WTC11 (cell line): ENCODE results near the gene EIF5A. TPM values are rescaled to one million over a fixed set of nuclear protein-coding genes. Genes with fewer than 3 reads are reported as not detected.
A peak's percentile ranks its signal among the peaks of the same experiment; 100 is the strongest.

Experiments
- ATF3 ChIP-seq: sonication (generic); formaldehyde crosslinking; conservative IDR thresholded peaks from 2 replicates; pipeline ENCODE4 v1.8.1; 2022; ENCODE audit warnings: mild to moderate bottlenecking, missing genetic modification reagents
- ATF6 ChIP-seq: sonication (generic); formaldehyde crosslinking; IDR thresholded peaks from 2 replicates; pipeline ENCODE4 v1.8.1; 2023; ENCODE audit warnings: mild to moderate bottlenecking, missing genetic modification reagents
- ERG ChIP-seq: fragments of 250-450 bp; sonication (Bioruptor Pico); IDR thresholded peaks from 2 replicates; pipeline ENCODE4 v1.8.0; 2021; ENCODE audit warnings: mild to moderate bottlenecking
- ESRRA ChIP-seq: sonication (generic); formaldehyde crosslinking; IDR thresholded peaks from 2 replicates; pipeline ENCODE4 v1.8.1; 2022; ENCODE audit warnings: mild to moderate bottlenecking, missing genetic modification reagents, borderline replicate concordance
- FOXP1 ChIP-seq: sonication (generic); formaldehyde crosslinking; IDR thresholded peaks from 2 replicates; pipeline ENCODE4 v1.8.0; 2022; ENCODE audit warnings: missing genetic modification reagents, mild to moderate bottlenecking, moderate library complexity, borderline replicate concordance
- FOXP4 ChIP-seq: sonication (generic); formaldehyde crosslinking; IDR thresholded peaks from 2 replicates; pipeline ENCODE4 v1.8.0; 2022; ENCODE audit warnings: mild to moderate bottlenecking, missing genetic modification reagents
- GRHL2 ChIP-seq: fragments of 250-450 bp; sonication (Bioruptor Pico); IDR thresholded peaks from 2 replicates; pipeline ENCODE4 v1.8.0; 2022; ENCODE audit warnings: mild to moderate bottlenecking, moderate library complexity; ENCODE audit not compliant: insufficient replicate concordance, severe bottlenecking
- JAZF1 ChIP-seq: fragments of 250-450 bp; sonication (Bioruptor Pico); IDR thresholded peaks from 2 replicates; pipeline ENCODE4 v1.9.0; 2021; ENCODE audit warnings: moderate library complexity, mild to moderate bottlenecking, inconsistent platforms
- NFE2L1 ChIP-seq: sonication (generic); formaldehyde crosslinking; IDR thresholded peaks from 2 replicates; pipeline ENCODE4 v1.8.1; 2023; ENCODE audit warnings: missing genetic modification reagents
- NR3C1 ChIP-seq: sonication (generic); formaldehyde crosslinking; conservative IDR thresholded peaks from 2 replicates; pipeline ENCODE4 v1.8.1; 2023; ENCODE audit warnings: low read depth, mild to moderate bottlenecking, missing genetic modification reagents
- PRDM15 ChIP-seq: sonication (generic); formaldehyde crosslinking; IDR thresholded peaks from 2 replicates; pipeline ENCODE4 v1.8.0; 2022; ENCODE audit warnings: missing genetic modification reagents
- SMAD3 ChIP-seq: sonication (generic); formaldehyde crosslinking; IDR thresholded peaks from 2 replicates; pipeline ENCODE4 v1.8.0; 2022; ENCODE audit warnings: missing genetic modification reagents, mild to moderate bottlenecking, borderline replicate concordance
- ZBTB21 ChIP-seq: sonication (generic); formaldehyde crosslinking; IDR thresholded peaks from 2 replicates; pipeline ENCODE4 v1.8.1; 2023; ENCODE audit warnings: mild to moderate bottlenecking, missing genetic modification reagents, borderline replicate concordance
- ZNF263 ChIP-seq: sonication (generic); formaldehyde crosslinking; IDR thresholded peaks from 2 replicates; pipeline ENCODE4 v1.8.1; 2022; ENCODE audit warnings: low read depth, mild to moderate bottlenecking, moderate library complexity, missing genetic modification reagents
- ZNF281 ChIP-seq: sonication (generic); formaldehyde crosslinking; IDR thresholded peaks from 2 replicates; pipeline ENCODE4 v1.8.0; 2023; ENCODE audit warnings: mild to moderate bottlenecking, missing genetic modification reagents
- total RNA-seq: library from RNA; stranded (reverse); gene quantifications from 3 replicates; pipeline ENCODE4 v1.2.3, GENCODE V29; 2021
- TF ChIP-seq, protein P1 (sequence below): sonication (generic); formaldehyde crosslinking; IDR thresholded peaks from 2 replicates; pipeline ENCODE4 v1.8.1; 2023; ENCODE audit warnings: mild to moderate bottlenecking, moderate library complexity, missing genetic modification reagents
- TF ChIP-seq, protein P2 (sequence below): sonication (generic); formaldehyde crosslinking; IDR thresholded peaks from 2 replicates; pipeline ENCODE4 v1.8.0; 2023; ENCODE audit warnings: missing genetic modification reagents, mild to moderate bottlenecking, borderline replicate concordance

EIF5A gene
- total RNA-seq, 1 experiment from 2014 or later, result 1,021 TPM

DNA sequence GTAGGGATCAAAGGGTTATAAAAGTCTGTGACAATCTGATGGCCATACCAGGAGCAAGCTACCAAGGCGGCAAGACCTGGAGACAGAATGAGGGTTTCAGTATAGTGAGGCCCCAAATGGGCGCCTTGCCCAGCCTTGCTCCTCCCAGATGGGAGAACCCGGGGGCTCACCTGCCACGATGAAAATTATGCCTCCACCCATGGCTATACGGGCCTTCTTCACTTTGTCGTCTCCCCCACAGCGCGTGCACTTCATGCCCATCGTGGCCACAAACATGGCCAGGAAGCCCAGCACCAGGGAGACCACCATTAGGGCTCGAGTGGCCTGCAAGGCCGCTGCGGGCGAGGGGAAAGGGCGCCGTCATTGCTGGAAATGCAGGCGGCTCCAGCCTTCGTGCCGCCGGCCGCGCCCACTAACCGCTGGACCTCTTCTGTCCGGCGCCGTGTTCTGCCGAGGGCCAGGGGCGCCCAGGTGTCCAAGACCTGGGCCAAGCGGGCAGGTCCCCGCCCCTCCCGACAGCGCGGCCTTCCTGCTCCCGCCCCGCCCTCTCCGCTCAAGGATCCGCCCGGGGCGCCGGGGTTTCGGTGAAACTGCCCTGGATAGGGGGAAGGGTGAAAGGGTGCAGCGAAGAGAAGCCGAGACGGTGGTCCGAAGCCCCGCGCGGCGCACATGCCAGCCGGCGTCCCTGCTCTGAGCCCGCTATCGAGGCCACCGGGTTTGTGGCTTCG, 46.6 kb upstream of the EIF5A start (continued):
- TF ChIP-seq JAZF1 (no peak), ZNF263 (no peak), NR3C1 (no peak; the same call in 1 of the 2 replicates), ZNF281 (CRISPR knock-in tag) (no peak), FOXP1 (CRISPR knock-in tag) (no peak), ATF6 (no peak), ATF3 (CRISPR knock-in tag) (no peak), NFE2L1 (CRISPR knock-in tag) (no peak), ZBTB21 (0 out of 2 replicates have a peak, but pooled peaks have one; percentile 24), FOXP4 (CRISPR knock-in tag) (no peak), ESRRA (CRISPR knock-in tag) (0 out of 2 replicates have a peak, but pooled peaks have one; percentile 52), GRHL2 (CRISPR knock-in tag) (no peak), SMAD3 (0 out of 2 replicates have a peak, but pooled peaks have one; percentile 46), PRDM15 (CRISPR knock-in tag) (peak; percentile 53; the same call in 1 of the 2 replicates), ERG (CRISPR knock-in tag) (no peak)
- TF ChIP-seq, protein P1, sequence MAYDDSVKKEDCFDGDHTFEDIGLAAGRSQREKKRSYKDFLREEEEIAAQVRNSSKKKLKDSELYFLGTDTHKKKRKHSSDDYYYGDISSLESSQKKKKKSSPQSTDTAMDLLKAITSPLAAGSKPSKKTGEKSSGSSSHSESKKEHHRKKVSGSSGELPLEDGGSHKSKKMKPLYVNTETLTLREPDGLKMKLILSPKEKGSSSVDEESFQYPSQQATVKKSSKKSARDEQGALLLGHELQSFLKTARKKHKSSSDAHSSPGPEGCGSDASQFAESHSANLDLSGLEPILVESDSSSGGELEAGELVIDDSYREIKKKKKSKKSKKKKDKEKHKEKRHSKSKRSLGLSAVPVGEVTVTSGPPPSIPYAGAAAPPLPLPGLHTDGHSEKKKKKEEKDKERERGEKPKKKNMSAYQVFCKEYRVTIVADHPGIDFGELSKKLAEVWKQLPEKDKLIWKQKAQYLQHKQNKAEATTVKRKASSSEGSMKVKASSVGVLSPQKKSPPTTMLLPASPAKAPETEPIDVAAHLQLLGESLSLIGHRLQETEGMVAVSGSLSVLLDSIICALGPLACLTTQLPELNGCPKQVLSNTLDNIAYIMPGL (CRISPR knock-in tag), result no peak
- TF ChIP-seq, protein P2, sequence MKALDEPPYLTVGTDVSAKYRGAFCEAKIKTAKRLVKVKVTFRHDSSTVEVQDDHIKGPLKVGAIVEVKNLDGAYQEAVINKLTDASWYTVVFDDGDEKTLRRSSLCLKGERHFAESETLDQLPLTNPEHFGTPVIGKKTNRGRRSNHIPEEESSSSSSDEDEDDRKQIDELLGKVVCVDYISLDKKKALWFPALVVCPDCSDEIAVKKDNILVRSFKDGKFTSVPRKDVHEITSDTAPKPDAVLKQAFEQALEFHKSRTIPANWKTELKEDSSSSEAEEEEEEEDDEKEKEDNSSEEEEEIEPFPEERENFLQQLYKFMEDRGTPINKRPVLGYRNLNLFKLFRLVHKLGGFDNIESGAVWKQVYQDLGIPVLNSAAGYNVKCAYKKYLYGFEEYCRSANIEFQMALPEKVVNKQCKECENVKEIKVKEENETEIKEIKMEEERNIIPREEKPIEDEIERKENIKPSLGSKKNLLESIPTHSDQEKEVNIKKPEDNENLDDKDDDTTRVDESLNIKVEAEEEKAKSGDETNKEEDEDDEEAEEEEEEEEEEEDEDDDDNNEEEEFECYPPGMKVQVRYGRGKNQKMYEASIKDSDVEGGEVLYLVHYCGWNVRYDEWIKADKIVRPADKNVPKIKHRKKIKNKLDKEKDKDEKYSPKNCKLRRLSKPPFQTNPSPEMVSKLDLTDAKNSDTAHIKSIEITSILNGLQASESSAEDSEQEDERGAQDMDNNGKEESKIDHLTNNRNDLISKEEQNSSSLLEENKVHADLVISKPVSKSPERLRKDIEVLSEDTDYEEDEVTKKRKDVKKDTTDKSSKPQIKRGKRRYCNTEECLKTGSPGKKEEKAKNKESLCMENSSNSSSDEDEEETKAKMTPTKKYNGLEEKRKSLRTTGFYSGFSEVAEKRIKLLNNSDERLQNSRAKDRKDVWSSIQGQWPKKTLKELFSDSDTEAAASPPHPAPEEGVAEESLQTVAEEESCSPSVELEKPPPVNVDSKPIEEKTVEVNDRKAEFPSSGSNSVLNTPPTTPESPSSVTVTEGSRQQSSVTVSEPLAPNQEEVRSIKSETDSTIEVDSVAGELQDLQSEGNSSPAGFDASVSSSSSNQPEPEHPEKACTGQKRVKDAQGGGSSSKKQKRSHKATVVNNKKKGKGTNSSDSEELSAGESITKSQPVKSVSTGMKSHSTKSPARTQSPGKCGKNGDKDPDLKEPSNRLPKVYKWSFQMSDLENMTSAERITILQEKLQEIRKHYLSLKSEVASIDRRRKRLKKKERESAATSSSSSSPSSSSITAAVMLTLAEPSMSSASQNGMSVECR (CRISPR knock-in tag), result no peak; the same call in none of the 2 replicates
